Left ventricle myocardium inferior (tissue), 1 donor: ENCODE results near the gene PSMG4. TPM values are rescaled to one million over a fixed set of nuclear protein-coding genes. Genes with fewer than 3 reads are reported as not detected.

Source experiments
- DNase-seq: peaks from one replicate; pipeline ENCODE4 v3.0.0-alpha.2; 2020
- H3K27ac ChIP-seq: fragments of 200-600 bp; replicated peaks from 2 replicates; pipeline ENCODE4 v1.8.0; 2021
- H3K27me3 ChIP-seq: fragments of 200-600 bp; 2 replicates; pipeline ENCODE4 v1.8.0; 2021; ENCODE audit warnings: low read depth
- H3K36me3 ChIP-seq: fragments of 200-600 bp; 2 replicates; pipeline ENCODE4 v1.8.0; 2021
- H3K4me1 ChIP-seq: fragments of 200-600 bp; 2 replicates; pipeline ENCODE4 v1.8.0; 2021
- H3K4me3 ChIP-seq: fragments of 200-600 bp; 2 replicates; pipeline ENCODE4 v1.8.0; 2021; ENCODE audit warnings: mild to moderate bottlenecking, moderate library complexity
- H3K9me3 ChIP-seq: fragments of 200-600 bp; replicated peaks from 2 replicates; pipeline ENCODE4 v1.8.0; 2021
- intact Hi-C: fragments of 100-400 bp; cut with micrococcal nuclease; formaldehyde crosslinking; loops from one replicate; pipeline ENCODE4 v1.11.0; 2022
- total RNA-seq: library from RNA; stranded (reverse); fragmentation: NEBNext Ultra II Directional; extraction: Animal tissue kit (Norgen Biotek cat#: 25700); gene quantifications from one replicate; pipeline ENCODE4 v1.2.1, GENCODE V29; 2021
- TF ChIP-seq, protein P1 (sequence below): fragments of 200-600 bp; IDR thresholded peaks from 2 replicates; pipeline ENCODE4 v1.8.0; 2021; ENCODE audit warnings: antibody characterized with exemption, mild to moderate bottlenecking, borderline replicate concordance
- donor health status: DM: no; HTN: yes; CAD: no; lungs with severe emphysema.

The PSMG4 gene
- total RNA-seq, 1 donor from 2014 or later: 11.2 TPM

DNA sequence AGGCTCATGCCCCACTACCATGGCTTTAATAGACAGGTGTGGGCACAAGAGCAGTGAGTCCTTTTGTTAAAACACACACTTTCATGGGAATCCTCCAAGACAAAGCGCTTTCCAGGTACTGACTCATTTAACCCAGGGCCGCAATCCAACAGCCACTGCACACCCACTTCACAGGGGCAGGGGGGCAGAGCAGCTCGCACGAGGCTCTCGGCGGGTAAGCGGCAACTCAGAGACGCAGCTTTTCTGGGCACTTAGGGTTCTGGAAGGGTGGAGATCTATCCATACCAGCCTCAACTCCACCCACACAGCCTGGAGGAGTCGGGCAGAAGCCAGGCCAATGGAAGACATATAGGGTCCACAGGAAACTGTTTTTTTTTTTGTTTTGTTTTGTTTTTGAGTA lies 28.6 kb downstream of the PSMG4 start:
- Histone ChIP-seq H3K36me3 (peaks cover 5% of the 10 kb centered on the region), H3K4me3 (no peak overlapping the region), H3K27ac (no peak overlapping the region), H3K27me3 (no peaks in the 10 kb centered on the region), H3K4me1 (peaks cover 17% of the 10 kb centered on the region), H3K9me3 (no peaks in the 10 kb centered on the region)
- TF ChIP-seq, protein P1, sequence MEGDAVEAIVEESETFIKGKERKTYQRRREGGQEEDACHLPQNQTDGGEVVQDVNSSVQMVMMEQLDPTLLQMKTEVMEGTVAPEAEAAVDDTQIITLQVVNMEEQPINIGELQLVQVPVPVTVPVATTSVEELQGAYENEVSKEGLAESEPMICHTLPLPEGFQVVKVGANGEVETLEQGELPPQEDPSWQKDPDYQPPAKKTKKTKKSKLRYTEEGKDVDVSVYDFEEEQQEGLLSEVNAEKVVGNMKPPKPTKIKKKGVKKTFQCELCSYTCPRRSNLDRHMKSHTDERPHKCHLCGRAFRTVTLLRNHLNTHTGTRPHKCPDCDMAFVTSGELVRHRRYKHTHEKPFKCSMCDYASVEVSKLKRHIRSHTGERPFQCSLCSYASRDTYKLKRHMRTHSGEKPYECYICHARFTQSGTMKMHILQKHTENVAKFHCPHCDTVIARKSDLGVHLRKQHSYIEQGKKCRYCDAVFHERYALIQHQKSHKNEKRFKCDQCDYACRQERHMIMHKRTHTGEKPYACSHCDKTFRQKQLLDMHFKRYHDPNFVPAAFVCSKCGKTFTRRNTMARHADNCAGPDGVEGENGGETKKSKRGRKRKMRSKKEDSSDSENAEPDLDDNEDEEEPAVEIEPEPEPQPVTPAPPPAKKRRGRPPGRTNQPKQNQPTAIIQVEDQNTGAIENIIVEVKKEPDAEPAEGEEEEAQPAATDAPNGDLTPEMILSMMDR: no peak
- no peak for DNase-seq
- intact Hi-C loops: no loop called here

DNA sequence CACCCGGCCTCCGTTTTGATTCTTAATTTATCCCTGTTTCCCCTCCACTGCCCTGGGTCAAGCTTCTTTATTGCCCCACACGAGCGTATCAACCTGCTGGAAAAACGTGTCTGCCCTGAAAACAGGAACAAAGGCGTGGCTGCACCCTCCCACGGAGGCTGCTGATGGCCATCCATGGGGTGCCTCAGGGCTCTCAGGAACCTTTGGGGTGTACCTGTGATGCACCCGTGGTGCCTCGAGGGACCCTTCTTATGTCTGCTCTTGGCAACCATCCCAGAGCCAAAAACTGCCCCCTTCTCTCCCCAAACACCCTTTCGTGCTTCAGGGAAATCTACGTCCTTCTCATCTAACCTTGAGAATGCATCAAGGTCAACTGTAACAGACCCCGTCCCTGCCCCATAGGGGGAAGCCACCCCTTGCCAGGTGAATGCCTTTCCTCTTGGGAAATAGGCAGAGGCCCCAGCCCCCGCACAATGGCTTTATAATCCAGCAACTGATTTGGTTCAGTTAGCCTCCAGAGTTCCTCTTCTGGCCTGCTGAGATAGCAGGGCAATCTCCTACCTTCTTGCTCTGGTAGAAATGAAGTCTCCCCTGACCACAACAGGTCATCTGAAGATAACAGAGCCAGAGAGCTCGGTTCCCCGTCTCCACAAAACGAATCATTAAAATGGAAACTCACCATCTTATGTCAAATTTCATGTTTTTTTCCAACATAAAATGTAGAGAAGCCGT lies 29.4 kb downstream of the PSMG4 start:
- intact Hi-C loops: no loop called here
- no peak for DNase-seq
- Histone ChIP-seq H3K4me1 (peaks cover 20% of the 10 kb centered on the region), H3K4me3 (no peak overlapping the region), H3K9me3 (no peaks in the 10 kb centered on the region), H3K27ac (no peak overlapping the region), H3K27me3 (no peaks in the 10 kb centered on the region), H3K36me3 (peaks cover 5% of the 10 kb centered on the region)
- TF ChIP-seq, protein P1: no peak

DNA sequence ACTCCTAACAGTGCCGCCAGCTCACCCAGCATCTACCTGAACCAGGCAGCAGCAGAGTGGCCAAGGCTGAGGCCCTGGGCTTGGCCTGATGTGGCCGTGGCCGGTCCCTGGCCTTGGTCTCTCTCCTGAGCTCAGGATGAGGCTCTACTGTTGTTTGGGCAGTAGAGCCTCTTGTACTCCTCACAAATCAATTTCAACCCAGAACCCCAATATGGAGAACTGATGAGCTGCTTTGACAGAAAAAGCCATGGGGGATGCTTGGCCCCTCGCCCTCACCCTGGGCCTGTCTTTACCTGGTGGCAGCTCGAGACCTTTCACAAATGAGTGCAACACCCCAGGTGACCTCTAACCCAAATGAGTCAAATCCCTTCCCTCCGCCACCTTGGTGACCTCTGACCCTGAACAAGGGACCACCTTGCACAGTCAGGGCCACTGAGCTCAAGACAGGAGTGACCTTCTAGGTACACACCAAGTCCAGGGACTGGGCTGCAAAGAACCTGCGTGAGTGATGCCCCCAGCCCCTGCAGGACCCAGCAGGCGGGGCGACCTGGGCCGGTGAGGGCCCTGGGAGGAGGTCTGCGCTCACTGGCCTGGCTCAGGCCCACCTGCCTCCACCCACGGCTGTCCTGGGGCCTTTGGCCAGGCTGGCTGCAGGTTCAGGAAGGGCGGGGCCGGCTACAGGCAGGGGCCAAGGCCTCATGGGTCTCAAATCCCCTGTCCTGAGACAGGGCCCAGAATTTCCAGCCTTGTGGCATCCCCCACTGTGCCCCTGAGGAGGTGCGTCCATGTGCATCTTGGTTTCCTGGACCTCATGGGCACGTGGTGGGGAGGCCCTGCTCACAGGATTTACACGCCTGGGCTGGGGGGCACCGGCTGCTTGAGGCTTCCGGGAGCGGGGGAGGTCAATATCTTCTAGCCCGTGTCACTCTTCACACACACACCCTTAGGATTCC lies 30.2 kb downstream of the PSMG4 start:
- intact Hi-C loops: no loop called here
- H3K27me3 ChIP-seq: no peaks in the 10 kb centered on the region
- H3K27ac ChIP-seq: no peak overlapping the region
- no peak for DNase-seq
- peaks cover 2% of the 10 kb centered on the region for H3K36me3 ChIP-seq
- H3K4me3 ChIP-seq: no peak overlapping the region
- no peaks in the 10 kb centered on the region for H3K9me3 ChIP-seq
- TF ChIP-seq, protein P1: no peak
- peaks cover 25% of the 10 kb centered on the region for H3K4me1 ChIP-seq

DNA sequence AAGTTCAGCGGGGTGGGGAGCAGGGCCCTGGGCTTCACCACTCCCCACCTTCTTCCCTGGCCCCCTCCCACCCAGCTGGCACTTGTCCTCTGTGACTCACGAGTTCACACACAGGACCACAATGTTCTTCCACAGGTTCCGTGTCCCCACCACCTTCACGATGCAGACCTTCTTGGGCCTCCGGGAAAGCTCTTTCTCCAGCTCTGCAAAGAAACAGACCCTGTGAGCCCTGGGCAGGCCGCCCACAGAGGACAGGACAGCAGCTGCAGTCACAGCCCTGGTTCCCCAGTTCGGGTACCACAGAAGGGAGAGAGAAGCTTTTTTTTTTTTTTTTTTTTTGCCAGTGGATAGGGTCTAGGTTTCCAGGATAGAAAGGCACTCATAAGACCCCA lies 30.9 kb downstream of the PSMG4 start:
- TF ChIP-seq, protein P1: no peak
- Histone ChIP-seq H3K36me3 (no peaks in the 10 kb centered on the region), H3K4me1 (peaks cover 25% of the 10 kb centered on the region), H3K9me3 (no peaks in the 10 kb centered on the region), H3K27ac (no peak overlapping the region), H3K27me3 (no peaks in the 10 kb centered on the region), H3K4me3 (no peak overlapping the region)
- intact Hi-C loops: no loop called here
- DNase-seq: no peak

DNA sequence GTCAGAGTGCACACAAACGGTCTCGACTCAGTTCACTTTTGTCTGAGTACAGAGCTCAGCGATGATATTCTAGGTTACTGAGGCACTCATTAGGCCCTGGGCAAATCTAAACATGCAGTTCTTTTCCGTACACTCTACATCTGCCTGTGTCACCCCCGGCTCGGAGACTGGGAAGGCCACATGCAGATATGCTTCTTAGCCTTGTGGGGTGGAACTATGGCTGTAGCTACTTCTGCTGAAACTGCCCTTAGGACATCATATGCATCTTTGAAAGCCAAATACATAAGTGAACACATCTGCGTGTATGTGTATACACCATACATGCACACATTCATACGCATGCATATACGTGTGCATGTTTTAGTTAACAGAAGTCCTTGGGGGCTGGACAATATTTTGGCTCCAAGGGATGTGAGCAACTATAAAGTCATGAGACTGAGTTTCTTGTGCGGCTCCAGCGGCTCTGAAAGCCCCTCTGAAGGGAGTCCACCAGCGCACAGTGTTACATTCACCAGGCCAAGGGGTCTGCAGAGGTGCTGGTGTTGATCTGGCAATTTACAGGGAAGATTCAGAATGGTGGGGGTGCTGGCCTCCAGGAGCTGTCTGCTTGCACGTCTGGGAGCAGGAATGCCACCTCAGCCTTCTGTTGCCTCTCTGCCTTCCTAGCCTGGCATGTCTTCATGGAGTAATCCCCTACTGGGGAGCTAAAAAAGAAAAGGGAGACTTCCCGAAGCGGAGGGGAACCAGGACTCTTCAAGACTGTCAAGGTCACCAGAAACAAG lies 31.6 kb downstream of the PSMG4 start:
- Histone ChIP-seq H3K27me3 (peaks cover 4% of the 10 kb centered on the region), H3K4me3 (no peak overlapping the region), H3K4me1 (peaks cover 25% of the 10 kb centered on the region), H3K9me3 (no peaks in the 10 kb centered on the region), H3K36me3 (no peaks in the 10 kb centered on the region), H3K27ac (no peak overlapping the region)
- TF ChIP-seq, protein P1: no peak
- intact Hi-C loops: no loop called here
- no peak for DNase-seq
